Measurements from ENCODE around the gene RABGGTA. TPM values are rescaled to one million over a fixed set of nuclear protein-coding genes. Genes with fewer than 3 reads are reported as not detected.

The RABGGTA gene
- total RNA-seq, 1 donor from 2014 or later, result 27.0 TPM

GRCh38 chr14:24299255-24300191 lies 28.1 kb upstream of the RABGGTA start, which contains the start of the genes DHRS1 and NOP9:
DHRS1 (minus strand) TSS chr14:24299780; CDS start chr14:24299106, 674 bp downstream.
NOP9 (plus strand) TSS chr14:24299850; CDS start chr14:24299955, 105 bp downstream.
- DNase-seq (ENCODE audit: low spot score), result no peak
- TF ChIP-seq CTCF (IDR thresholded peaks at IDR 0.05), result no peak
- no peaks in the 10 kb centered on the region for H3K9me3 Mint-ChIP-seq (ENCODE audit: low read depth)
- H3K4me3 Mint-ChIP-seq (ENCODE audit: unreplicated experiment), result peak within 1 kb of the TSS; percentile 91
- peak within 1 kb of the TSS; percentile 96 for H3K27ac Mint-ChIP-seq (ENCODE audit: unreplicated experiment)
- H3K27me3 Mint-ChIP-seq (ENCODE audit: low read depth), result no peaks in the 10 kb centered on the region
- peaks cover 39% of the 10 kb centered on the region for H3K4me1 Mint-ChIP-seq (ENCODE audit: low read depth)
- H3K36me3 Mint-ChIP-seq (ENCODE audit: low read depth), result peaks cover 20% of the 10 kb centered on the region

- peak overlapping the region; percentile 96 for H3K27ac Mint-ChIP-seq (ENCODE audit: unreplicated experiment)
- no peak for DNase-seq (ENCODE audit: low spot score)
- no peaks in the 10 kb centered on the region for H3K27me3 Mint-ChIP-seq (ENCODE audit: low read depth)
- no peaks in the 10 kb centered on the region for H3K9me3 Mint-ChIP-seq (ENCODE audit: low read depth)
- H3K4me1 Mint-ChIP-seq (ENCODE audit: low read depth), result peaks cover 39% of the 10 kb centered on the region
- peaks cover 14% of the 10 kb centered on the region for H3K36me3 Mint-ChIP-seq (ENCODE audit: low read depth)
- no peak for TF ChIP-seq CTCF (IDR thresholded peaks at IDR 0.05)
- peak overlapping the region; percentile 91 for H3K4me3 Mint-ChIP-seq (ENCODE audit: unreplicated experiment)
Observed at GRCh38 chr14:24298892-24299254, 27.5 kb upstream of the RABGGTA start.

- no peak for DNase-seq (ENCODE audit: low spot score)
- peaks cover 10% of the 10 kb centered on the region for H3K36me3 Mint-ChIP-seq (ENCODE audit: low read depth)
- H3K4me1 Mint-ChIP-seq (ENCODE audit: low read depth), result peaks cover 39% of the 10 kb centered on the region
- no peak overlapping the region for H3K4me3 Mint-ChIP-seq (ENCODE audit: unreplicated experiment)
- no peaks in the 10 kb centered on the region for H3K9me3 Mint-ChIP-seq (ENCODE audit: low read depth)
- peak; percentile 68 for TF ChIP-seq CTCF (IDR thresholded peaks at IDR 0.05)
- no peaks in the 10 kb centered on the region for H3K27me3 Mint-ChIP-seq (ENCODE audit: low read depth)
- peak overlapping the region; percentile 68 for H3K27ac Mint-ChIP-seq (ENCODE audit: unreplicated experiment)
Observed at GRCh38 chr14:24297190-24297964, 26.0 kb upstream of the RABGGTA start.

- H3K4me1 Mint-ChIP-seq (ENCODE audit: low read depth), result peaks cover 39% of the 10 kb centered on the region
- peak; percentile 85 for TF ChIP-seq CTCF (IDR thresholded peaks at IDR 0.05)
- no peaks in the 10 kb centered on the region for H3K9me3 Mint-ChIP-seq (ENCODE audit: low read depth)
- peak overlapping the region; percentile 91 for H3K27ac Mint-ChIP-seq (ENCODE audit: unreplicated experiment)
- H3K4me3 Mint-ChIP-seq (ENCODE audit: unreplicated experiment), result no peak overlapping the region
- no peak for DNase-seq (ENCODE audit: low spot score)
- H3K36me3 Mint-ChIP-seq (ENCODE audit: low read depth), result peaks cover 10% of the 10 kb centered on the region
- H3K27me3 Mint-ChIP-seq (ENCODE audit: low read depth), result no peaks in the 10 kb centered on the region
Observed at GRCh38 chr14:24296341-24297157, 25.2 kb upstream of the RABGGTA start.
